Measurements from ENCODE around the gene METTL25B.

DNA sequence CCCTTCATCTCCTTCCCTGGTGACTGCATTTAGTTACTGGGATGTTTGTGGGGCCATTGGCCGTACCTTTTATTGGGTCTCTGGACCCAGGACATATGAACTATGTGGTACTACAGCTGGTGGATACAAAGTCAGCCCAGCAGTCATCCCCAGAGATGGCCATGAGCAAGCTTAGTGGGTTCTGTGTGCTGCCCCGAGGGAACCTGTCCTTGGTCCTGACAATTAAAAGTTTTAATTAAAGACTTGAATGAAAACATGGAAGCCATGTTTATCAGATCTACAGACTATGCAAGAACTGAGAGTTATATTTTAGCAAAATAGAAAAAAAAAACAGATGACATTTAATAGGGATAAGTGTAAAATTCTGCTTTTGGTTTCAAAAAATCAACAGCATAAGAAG lies 48.2 kb upstream of the METTL25B start:
- TF ChIP-seq, protein P1, sequence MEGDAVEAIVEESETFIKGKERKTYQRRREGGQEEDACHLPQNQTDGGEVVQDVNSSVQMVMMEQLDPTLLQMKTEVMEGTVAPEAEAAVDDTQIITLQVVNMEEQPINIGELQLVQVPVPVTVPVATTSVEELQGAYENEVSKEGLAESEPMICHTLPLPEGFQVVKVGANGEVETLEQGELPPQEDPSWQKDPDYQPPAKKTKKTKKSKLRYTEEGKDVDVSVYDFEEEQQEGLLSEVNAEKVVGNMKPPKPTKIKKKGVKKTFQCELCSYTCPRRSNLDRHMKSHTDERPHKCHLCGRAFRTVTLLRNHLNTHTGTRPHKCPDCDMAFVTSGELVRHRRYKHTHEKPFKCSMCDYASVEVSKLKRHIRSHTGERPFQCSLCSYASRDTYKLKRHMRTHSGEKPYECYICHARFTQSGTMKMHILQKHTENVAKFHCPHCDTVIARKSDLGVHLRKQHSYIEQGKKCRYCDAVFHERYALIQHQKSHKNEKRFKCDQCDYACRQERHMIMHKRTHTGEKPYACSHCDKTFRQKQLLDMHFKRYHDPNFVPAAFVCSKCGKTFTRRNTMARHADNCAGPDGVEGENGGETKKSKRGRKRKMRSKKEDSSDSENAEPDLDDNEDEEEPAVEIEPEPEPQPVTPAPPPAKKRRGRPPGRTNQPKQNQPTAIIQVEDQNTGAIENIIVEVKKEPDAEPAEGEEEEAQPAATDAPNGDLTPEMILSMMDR (IDR thresholded peaks at IDR 0.05) = no peak
- TF ChIP-seq POLR2AphosphoS5 (IDR thresholded peaks at IDR 0.05) = no peak
- TF ChIP-seq POLR2A (IDR thresholded peaks at IDR 0.05) = no peak
- TF ChIP-seq EP300 (IDR thresholded peaks at IDR 0.05) = no peak

Data from sigmoid colon (tissue), 4 donors.